Measurements from ENCODE around the gene NFASC. TPM values are rescaled to one million over a fixed set of nuclear protein-coding genes. Genes with fewer than 3 reads are reported as not detected.

Gene NFASC
- total RNA-seq, 2 donors from 2014 or later: 0.21 to 0.65 TPM

DNA sequence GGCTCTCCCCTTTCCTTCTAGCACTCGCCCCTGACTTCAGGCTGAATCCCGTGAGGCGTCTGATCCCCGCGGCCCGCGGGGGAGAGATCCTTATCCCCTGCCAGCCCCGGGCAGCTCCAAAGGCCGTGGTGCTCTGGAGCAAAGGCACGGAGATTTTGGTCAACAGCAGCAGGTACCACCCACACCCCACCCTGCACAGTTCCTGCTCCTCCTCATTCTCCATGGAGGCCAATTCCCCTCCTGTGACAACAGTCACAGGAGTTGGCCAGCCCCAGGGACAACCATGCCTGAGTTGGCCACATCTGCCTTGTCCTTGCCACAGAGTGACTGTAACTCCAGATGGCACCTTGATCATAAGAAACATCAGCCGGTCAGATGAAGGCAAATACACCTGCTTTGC is 193.6 kb downstream of the NFASC start:
- H3K9me3 Mint-ChIP-seq: no peaks in the 10 kb centered on the region
- H3K36me3 Mint-ChIP-seq (ENCODE audit: low read depth): no peaks in the 10 kb centered on the region
- ATAC-seq (replicated peaks): no peak
- H3K27me3 Mint-ChIP-seq: no peaks in the 10 kb centered on the region
- no peaks in the 10 kb centered on the region for H3K4me1 Mint-ChIP-seq
- no peak overlapping the region for H3K27ac Mint-ChIP-seq
- H3K4me3 Mint-ChIP-seq: no peak overlapping the region

DNA sequence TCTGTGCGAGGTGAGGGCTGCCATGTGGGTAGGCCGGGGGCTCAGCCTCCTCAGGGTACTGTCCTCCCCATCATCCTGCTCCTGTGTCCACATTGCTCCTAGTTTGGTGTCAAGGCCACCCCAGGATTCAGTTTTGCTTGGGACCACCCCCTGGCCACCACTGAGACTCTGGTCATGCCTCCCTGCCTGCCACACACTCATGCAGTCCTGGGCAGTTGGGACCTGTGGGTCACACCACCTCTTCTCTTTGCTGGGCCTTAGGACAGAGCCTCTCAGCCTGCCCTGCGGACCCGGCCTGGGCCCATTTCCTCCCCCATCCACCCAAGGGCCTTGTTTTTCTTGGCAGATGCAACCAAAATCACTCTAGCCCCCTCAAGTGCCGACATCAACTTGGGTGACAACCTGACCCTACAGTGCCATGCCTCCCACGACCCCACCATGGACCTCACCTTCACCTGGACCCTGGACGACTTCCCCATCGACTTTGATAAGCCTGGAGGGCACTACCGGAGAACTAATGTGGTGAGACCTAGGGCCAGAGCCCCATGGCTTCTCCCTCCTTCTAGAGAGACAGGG is 194.2 kb downstream of the NFASC start:
- Mint-ChIP-seq H3K4me1 (no peaks in the 10 kb centered on the region), H3K27ac (no peak overlapping the region), H3K36me3 (ENCODE audit: low read depth) (no peaks in the 10 kb centered on the region), H3K27me3 (no peaks in the 10 kb centered on the region), H3K4me3 (no peak overlapping the region), H3K9me3 (no peaks in the 10 kb centered on the region)
- ATAC-seq (replicated peaks): no peak

DNA sequence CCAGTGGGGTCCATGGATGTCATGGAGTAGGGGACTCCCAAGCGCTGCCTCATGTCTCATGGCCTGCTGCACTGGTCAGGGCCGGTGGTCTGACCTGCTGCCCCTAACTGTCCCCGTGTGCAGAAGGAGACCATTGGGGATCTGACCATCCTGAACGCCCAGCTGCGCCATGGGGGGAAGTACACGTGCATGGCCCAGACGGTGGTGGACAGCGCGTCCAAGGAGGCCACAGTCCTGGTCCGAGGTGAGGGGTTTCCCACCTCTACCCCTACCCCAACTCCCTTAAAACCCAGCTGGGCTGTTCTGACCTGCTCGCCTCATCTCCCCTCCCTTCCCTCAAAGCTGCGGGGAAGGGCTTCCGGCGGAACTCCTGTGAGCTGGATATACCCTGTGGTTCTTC is 195.0 kb downstream of the NFASC start:
- Mint-ChIP-seq H3K4me1 (no peaks in the 10 kb centered on the region), H3K9me3 (no peaks in the 10 kb centered on the region), H3K27me3 (no peaks in the 10 kb centered on the region), H3K27ac (no peak overlapping the region), H3K36me3 (ENCODE audit: low read depth) (no peaks in the 10 kb centered on the region), H3K4me3 (no peak overlapping the region)
- ATAC-seq (replicated peaks): no peak

DNA sequence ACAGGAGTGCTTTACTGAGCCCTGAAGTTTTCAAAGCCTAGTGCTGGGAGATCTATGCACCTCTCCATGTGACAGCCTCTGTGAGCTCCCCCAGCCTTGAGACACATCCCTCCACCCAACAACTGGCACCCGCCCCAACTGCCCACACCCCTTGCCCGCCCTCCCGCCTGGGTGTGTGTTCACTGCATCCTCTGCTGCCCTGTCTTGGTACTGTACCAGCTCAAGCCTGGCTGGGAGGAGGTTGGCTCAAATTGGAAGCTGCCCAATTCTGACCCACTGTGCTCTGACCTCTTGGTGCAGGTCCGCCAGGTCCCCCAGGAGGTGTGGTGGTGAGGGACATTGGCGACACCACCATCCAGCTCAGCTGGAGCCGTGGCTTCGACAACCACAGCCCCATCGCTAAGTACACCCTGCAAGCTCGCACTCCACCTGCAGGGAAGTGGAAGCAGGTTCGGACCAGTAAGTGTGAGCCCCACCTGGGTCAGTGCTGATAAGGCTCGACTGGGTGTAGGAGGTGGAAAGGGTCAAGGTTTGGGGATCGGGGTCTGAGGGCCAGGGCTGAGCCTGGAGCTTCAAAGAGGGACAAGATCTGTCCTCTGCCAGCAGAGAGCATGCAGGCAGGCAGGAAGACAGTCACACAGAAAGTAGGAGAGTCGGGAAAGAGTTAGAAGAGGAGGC is 195.6 kb downstream of the NFASC start:
- H3K36me3 Mint-ChIP-seq (ENCODE audit: low read depth): no peaks in the 10 kb centered on the region
- H3K4me3 Mint-ChIP-seq: no peak overlapping the region
- no peaks in the 10 kb centered on the region for H3K27me3 Mint-ChIP-seq
- no peaks in the 10 kb centered on the region for H3K9me3 Mint-ChIP-seq
- no peak overlapping the region for H3K27ac Mint-ChIP-seq
- H3K4me1 Mint-ChIP-seq: no peaks in the 10 kb centered on the region
- ATAC-seq (replicated peaks): no peak

DNA sequence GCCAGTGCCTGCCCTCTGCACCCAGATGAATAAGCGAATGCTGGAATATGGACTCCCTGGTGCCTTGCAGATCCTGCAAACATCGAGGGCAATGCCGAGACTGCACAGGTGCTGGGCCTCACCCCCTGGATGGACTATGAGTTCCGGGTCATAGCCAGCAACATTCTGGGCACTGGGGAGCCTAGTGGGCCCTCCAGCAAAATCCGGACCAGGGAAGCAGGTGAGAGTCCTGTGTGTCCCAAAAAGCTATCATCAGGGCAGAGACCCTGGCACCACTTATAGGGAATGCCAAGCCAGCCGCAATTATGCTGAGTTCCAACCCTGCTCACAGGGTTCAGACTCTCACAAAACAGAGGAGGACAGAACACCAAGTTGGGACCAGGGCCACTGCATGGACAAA is 196.4 kb downstream of the NFASC start:
- Mint-ChIP-seq H3K27me3 (no peaks in the 10 kb centered on the region), H3K4me1 (no peaks in the 10 kb centered on the region), H3K36me3 (ENCODE audit: low read depth) (no peaks in the 10 kb centered on the region), H3K9me3 (no peaks in the 10 kb centered on the region), H3K4me3 (no peak overlapping the region), H3K27ac (no peak overlapping the region)
- ATAC-seq (replicated peaks): no peak

DNA sequence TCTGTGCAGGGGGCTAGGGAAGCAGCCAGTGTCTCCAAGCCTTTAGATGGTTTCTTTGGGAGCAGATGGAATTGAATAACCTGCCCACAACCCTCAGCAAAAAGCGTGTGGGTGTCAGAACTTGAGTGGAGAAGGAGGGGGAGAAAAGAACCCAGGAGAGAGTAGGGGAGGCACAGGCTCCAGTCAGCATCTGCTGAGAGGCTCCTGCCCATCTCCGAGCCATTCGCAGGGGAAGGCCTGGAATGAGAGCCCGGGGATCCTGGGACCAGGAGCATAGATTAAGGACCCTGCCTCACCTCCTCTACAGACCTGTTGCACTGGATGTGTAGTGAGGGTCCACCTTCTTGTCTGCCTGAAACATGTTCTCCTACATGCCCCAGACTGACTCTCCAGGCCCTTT is 197.3 kb downstream of the NFASC start:
- H3K4me3 Mint-ChIP-seq: no peak overlapping the region
- H3K27ac Mint-ChIP-seq: no peak overlapping the region
- no peaks in the 10 kb centered on the region for H3K36me3 Mint-ChIP-seq (ENCODE audit: low read depth)
- no peaks in the 10 kb centered on the region for H3K27me3 Mint-ChIP-seq
- ATAC-seq (replicated peaks): no peak
- H3K9me3 Mint-ChIP-seq: no peaks in the 10 kb centered on the region
- H3K4me1 Mint-ChIP-seq: no peaks in the 10 kb centered on the region

DNA sequence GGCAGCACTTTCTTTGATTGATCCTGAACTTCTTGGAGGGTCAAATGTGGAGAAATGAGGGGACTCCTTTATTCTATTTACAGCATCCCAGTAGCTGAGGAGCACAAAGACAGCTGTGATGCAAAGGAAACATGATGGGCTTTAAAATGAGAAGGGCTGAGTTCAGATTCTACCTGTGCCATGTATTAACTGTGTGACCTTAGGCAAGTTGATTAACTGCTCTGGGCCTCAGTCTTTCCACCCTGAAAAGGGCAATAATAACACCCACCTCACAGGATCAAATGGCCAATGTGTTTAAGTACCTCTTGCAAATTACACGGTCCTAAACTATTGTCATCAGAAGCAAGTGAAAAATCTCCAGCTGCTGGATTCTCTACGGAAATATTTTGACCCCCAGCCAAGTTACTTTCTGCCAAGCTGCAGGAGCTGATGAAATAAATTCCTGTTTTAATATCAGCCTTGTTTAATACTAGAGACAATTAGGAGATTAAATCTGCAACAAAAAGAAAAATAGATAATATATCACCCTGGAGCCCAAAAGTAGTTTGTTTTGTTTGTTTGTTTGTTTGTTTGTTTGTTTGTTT is 197.9 kb downstream of the NFASC start:
- no peaks in the 10 kb centered on the region for H3K27me3 Mint-ChIP-seq
- H3K4me1 Mint-ChIP-seq: no peaks in the 10 kb centered on the region
- no peaks in the 10 kb centered on the region for H3K9me3 Mint-ChIP-seq
- ATAC-seq (replicated peaks): no peak
- H3K27ac Mint-ChIP-seq: no peak overlapping the region
- no peaks in the 10 kb centered on the region for H3K36me3 Mint-ChIP-seq (ENCODE audit: low read depth)
- no peak overlapping the region for H3K4me3 Mint-ChIP-seq

DNA sequence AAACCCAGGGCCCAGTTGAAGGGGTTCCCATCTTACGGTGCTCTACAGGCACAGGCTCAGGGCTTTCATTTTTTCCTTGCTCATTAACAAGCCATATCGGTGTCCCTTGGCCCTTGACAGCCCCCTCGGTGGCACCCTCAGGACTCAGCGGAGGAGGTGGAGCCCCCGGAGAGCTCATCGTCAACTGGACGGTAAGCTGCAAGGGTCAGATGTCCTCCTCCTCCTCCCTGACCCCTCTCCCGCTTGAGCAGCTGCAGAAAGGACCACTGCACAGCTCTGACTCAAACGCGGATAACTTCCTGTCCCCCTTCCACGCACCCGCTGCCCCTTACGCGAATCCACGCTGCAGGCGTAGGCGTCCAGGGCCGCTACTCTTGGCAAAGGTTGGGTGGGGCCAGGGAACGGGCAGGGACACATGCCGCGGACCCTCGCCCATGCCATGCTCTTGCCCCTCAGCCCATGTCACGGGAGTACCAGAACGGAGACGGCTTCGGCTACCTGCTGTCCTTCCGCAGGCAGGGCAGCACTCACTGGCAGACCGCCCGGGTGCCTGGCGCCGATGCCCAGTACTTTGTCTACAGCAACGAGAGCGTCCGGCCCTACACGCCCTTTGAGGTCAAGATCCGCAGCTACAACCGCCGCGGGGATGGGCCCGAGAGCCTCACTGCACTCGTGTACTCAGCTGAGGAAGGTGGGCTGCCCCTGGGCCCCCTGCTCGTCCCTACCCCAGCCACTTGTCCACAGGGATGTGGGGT is 198.9 kb downstream of the NFASC start:
- Mint-ChIP-seq H3K36me3 (ENCODE audit: low read depth) (no peaks in the 10 kb centered on the region), H3K4me3 (no peak overlapping the region), H3K27me3 (no peaks in the 10 kb centered on the region), H3K27ac (no peak overlapping the region), H3K9me3 (no peaks in the 10 kb centered on the region), H3K4me1 (no peaks in the 10 kb centered on the region)
- ATAC-seq (replicated peaks): no peak

DNA sequence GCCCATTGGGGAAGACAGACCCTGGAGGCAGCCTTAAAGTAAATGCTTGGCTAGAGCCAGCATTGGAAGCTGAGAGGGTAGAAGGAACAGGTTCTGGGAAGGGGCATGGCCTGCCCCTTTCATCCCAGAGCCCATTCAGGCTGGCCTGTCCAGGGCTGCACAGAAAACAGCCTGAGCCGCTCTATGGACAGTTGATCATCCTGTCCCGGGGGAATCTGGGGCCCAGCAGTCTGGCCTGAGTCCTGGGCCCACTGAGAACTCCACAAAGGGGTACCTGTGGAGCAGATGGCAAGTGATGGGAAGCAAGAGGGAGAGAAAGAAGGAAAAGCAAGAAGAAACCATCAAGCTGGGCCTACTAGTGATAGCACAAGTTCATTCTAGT is 200.4 kb downstream of the NFASC start:
- H3K36me3 Mint-ChIP-seq (ENCODE audit: low read depth): no peaks in the 10 kb centered on the region
- no peaks in the 10 kb centered on the region for H3K9me3 Mint-ChIP-seq
- no peak for ATAC-seq (replicated peaks)
- no peak overlapping the region for H3K27ac Mint-ChIP-seq
- no peak overlapping the region for H3K4me3 Mint-ChIP-seq
- H3K4me1 Mint-ChIP-seq: no peaks in the 10 kb centered on the region
- no peaks in the 10 kb centered on the region for H3K27me3 Mint-ChIP-seq

DNA sequence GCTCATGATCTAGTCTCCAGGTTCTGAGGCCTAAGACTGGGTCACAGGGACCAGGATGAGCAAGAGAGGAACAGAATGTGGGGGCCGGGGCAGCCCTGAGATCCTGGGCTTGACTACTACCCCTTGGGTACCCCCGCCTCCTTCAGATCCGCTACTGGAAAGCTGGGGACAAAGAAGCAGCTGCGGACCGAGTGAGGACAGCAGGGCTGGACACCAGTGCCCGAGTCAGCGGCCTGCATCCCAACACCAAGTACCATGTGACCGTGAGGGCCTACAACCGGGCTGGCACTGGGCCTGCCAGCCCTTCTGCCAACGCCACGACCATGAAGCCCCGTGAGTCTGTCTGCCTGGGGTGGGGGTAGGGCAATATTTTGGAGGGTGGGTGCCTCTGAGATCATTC is 201.1 kb downstream of the NFASC start:
- no peak for ATAC-seq (replicated peaks)
- Mint-ChIP-seq H3K9me3 (no peaks in the 10 kb centered on the region), H3K4me3 (no peak overlapping the region), H3K36me3 (ENCODE audit: low read depth) (no peaks in the 10 kb centered on the region), H3K4me1 (no peaks in the 10 kb centered on the region), H3K27ac (no peak overlapping the region), H3K27me3 (no peaks in the 10 kb centered on the region)

DNA sequence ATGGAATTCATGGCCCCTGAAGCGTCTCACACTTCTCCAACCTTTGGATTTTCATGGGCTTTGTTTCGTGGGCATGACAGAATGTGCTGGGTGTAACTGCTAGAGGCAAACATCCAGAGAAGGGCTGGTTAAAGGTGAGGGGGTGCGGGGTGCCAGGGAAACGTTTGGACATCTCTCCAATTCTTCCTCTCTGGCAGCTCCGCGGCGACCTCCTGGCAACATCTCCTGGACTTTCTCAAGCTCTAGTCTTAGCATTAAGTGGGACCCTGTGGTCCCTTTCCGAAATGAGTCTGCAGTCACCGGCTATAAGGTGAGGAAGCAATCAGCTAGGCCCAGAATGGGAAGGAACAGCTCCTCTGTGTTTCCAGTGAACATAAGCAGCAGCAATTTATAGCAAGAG is 201.6 kb downstream of the NFASC start:
- no peaks in the 10 kb centered on the region for H3K9me3 Mint-ChIP-seq
- ATAC-seq (replicated peaks): no peak
- no peaks in the 10 kb centered on the region for H3K4me1 Mint-ChIP-seq
- no peaks in the 10 kb centered on the region for H3K27me3 Mint-ChIP-seq
- no peak overlapping the region for H3K27ac Mint-ChIP-seq
- no peaks in the 10 kb centered on the region for H3K36me3 Mint-ChIP-seq (ENCODE audit: low read depth)
- no peak overlapping the region for H3K4me3 Mint-ChIP-seq

Other genes with a start within 250 kb of the NFASC start
- not detected for gene LRRN2, start 185.1 kb upstream of the NFASC start, total RNA-seq
- not detected for gene CNTN2, start 172.3 kb downstream of the NFASC start, total RNA-seq
- gene TMEM81, start 213.6 kb downstream of the NFASC start, total RNA-seq: 1 to 10 TPM; 3.1 to 3.9 TPM